Measurements from ENCODE around the gene ISOC2. TPM values are rescaled to one million over a fixed set of nuclear protein-coding genes. Genes with fewer than 3 reads are reported as not detected.
"Not testable (repeated sequence)": the region's sequence is repeated elsewhere in the genome, so short reads cannot be mapped to it uniquely, and the experiment has no call there.

The ISOC2 gene
- total and polyA plus RNA-seq, 9 donors, result 1.4 to 39.4 (median 31.7) TPM

- no peak for DNase-seq
- Histone ChIP-seq H3K27ac (no peak overlapping the region), H3K4me1 (ENCODE audit: insufficient read depth) (no peaks in the 10 kb centered on the region), H3K27me3 (no peaks in the 10 kb centered on the region), H3K4me3 (no peak overlapping the region), H3K36me3 (no peaks in the 10 kb centered on the region), H3K9me3 (no peaks in the 10 kb centered on the region)
- TF ChIP-seq EP300 (IDR thresholded peaks at IDR 0.05) (no peak), POLR2A (IDR thresholded peaks at IDR 0.05) (no peak)
- TF ChIP-seq, protein P1, sequence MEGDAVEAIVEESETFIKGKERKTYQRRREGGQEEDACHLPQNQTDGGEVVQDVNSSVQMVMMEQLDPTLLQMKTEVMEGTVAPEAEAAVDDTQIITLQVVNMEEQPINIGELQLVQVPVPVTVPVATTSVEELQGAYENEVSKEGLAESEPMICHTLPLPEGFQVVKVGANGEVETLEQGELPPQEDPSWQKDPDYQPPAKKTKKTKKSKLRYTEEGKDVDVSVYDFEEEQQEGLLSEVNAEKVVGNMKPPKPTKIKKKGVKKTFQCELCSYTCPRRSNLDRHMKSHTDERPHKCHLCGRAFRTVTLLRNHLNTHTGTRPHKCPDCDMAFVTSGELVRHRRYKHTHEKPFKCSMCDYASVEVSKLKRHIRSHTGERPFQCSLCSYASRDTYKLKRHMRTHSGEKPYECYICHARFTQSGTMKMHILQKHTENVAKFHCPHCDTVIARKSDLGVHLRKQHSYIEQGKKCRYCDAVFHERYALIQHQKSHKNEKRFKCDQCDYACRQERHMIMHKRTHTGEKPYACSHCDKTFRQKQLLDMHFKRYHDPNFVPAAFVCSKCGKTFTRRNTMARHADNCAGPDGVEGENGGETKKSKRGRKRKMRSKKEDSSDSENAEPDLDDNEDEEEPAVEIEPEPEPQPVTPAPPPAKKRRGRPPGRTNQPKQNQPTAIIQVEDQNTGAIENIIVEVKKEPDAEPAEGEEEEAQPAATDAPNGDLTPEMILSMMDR (IDR thresholded peaks at IDR 0.05), result no peak
- intact Hi-C loops (cut with DNase I), result no loop called here
- WGBS, 3 donors, result 64 to 70% (median 68%) methylated on average over 13 of the region's 13 CpGs
Observed at GRCh38 chr19:55423225-55424005, 38.0 kb downstream of the ISOC2 start.

DNA sequence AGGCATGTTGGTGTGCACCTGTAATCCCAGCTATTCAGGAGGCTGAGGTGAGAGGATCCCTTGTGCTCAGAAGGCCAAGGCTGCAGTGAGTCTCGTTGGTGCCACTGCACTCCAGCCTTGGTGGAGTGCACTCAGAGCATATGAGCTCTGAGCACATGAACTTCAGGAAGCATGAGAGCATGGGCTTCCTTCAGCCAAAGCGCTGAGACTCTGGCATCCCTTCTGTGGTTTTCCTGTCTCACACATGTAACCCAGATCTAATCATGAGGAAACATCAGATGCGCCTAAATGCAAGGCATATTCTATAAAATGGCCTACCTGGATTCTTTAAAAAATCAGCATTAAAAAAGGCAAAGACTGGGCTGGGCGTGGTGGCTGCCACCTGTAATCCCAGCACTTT lies 40.2 kb downstream of the ISOC2 start:
- not testable (repeated sequence) for H3K4me3 ChIP-seq

DNA sequence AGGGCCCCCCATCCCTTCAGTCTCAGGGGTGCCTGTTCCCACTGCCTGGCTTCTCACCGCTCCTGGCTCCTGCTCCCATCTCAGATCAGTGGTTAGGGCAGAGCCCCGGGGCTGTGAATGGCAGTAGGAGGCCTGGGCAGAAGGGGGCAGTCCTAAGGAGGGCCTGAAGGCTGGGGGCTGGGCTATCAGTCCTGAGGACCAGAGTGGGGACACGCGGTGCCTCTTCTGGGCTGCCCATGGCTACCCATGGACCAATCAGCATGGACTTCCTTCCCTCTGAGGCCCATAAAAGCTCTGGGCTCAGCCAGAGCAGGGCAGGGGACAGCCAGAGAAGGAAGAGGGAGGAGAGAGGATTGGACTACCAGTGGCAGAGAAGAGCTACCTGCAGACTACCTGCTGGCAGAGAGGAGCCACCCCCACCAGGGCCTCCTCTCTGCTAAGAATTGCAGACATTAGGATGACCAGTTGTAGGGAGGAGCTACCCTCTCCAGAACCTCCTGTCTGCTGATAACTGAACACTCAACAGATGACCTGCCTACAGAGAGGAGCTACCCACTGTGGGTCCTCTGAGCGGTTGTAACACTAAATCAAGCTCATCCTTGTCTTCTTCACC lies 41.7 kb downstream of the ISOC2 start:
- no peaks in the 10 kb centered on the region for H3K9me3 ChIP-seq
- H3K27ac ChIP-seq, result no peak overlapping the region
- TF ChIP-seq, protein P1 (IDR thresholded peaks at IDR 0.05), result no peak
- TF ChIP-seq EP300 (IDR thresholded peaks at IDR 0.05), result no peak
- TF ChIP-seq POLR2A (IDR thresholded peaks at IDR 0.05), result no peak
- H3K36me3 ChIP-seq, result no peaks in the 10 kb centered on the region
- 55 to 65% (median 63%) methylated on average over 5 of the region's 5 CpGs for WGBS, 3 donors
- no peaks in the 10 kb centered on the region for H3K4me1 ChIP-seq (ENCODE audit: insufficient read depth)
- DNase-seq, result no peak
- intact Hi-C loops (cut with DNase I), result loop anchor here in 2 of 4 donors (5.0 to 10.0 kb wide), 4 partner anchors 85 to 945 kb away; partner anchors contain the start of genes BRSK1 (in 1 of the 2), CDC42EP5 (in 1 of the 2) and HSPBP1 (in 1 of the 2)
- no peak overlapping the region for H3K4me3 ChIP-seq
- no peaks in the 10 kb centered on the region for H3K27me3 ChIP-seq

More for the DNA sequence above, 40.2 kb downstream of the ISOC2 start:
- H3K36me3 ChIP-seq; H3K27ac ChIP-seq; H3K9me3 ChIP-seq; DNase-seq; H3K4me1 ChIP-seq (ENCODE audit: insufficient read depth); intact Hi-C loops (cut with DNase I); H3K27me3 ChIP-seq: not testable (repeated sequence)
- WGBS, 3 donors, result 68 to 83% (median 74%) methylated on average over 4 of the region's 4 CpGs

DNA sequence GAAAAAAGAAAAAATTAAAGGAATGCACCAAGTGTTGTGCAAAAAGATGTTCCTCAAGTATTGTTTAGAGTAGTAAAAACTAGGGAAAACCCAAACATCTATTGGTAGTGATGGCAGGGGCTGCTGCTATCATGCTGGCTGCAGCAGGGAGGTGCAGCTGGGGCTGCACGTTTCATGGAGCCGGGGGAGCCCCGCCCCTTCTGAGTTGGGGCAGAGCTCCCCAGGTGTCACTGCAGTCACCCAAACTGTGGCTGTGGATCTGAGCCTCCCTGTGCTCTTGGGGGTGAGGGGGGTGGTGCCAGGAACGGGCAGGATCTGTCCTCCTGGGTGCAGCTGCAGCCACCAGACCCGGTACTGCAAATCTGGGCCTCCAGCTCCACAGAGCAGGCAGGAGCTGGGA lies 42.3 kb downstream of the ISOC2 start:
- no peaks in the 10 kb centered on the region for H3K9me3 ChIP-seq
- no peaks in the 10 kb centered on the region for H3K36me3 ChIP-seq
- H3K27me3 ChIP-seq, result no peaks in the 10 kb centered on the region
- WGBS, 3 donors, result 42 to 50% (median 45%) methylated on average over 5 of the region's 5 CpGs
- no peak for TF ChIP-seq EP300 (IDR thresholded peaks at IDR 0.05)
- no peak for TF ChIP-seq POLR2A (IDR thresholded peaks at IDR 0.05)
- TF ChIP-seq, protein P1 (IDR thresholded peaks at IDR 0.05), result no peak
- H3K4me3 ChIP-seq, result no peak overlapping the region
- DNase-seq, result no peak
- no peaks in the 10 kb centered on the region for H3K4me1 ChIP-seq (ENCODE audit: insufficient read depth)
- H3K27ac ChIP-seq, result no peak overlapping the region
- intact Hi-C loops (cut with DNase I), result loop anchor here in 2 of 4 donors (5.0 to 10.0 kb wide), 4 partner anchors 86 to 944 kb away; partner anchors contain the start of genes BRSK1 (in 1 of the 2), CDC42EP5 (in 1 of the 2) and HSPBP1 (in 1 of the 2)
